Right lobe of liver (tissue), 6 donors: Measurements from ENCODE around the gene HHAT. TPM values are rescaled to one million over a fixed set of nuclear protein-coding genes. Genes with fewer than 3 reads are reported as not detected.

ENCODE experiments used
- ATAC-seq, 4 donors: fragments of 200-7000 bp; cut with Tn5 transposase; one replicate each; pipeline ENCODE4 v1.9.1; 2020; ENCODE audit warnings: mild to moderate bottlenecking in 4 of 4, moderate library complexity in 4 of 4
- DNase-seq, 3 donors: peaks; one replicate each; pipeline ENCODE4 v3.0.0-alpha.2; 2020
- H3K27ac ChIP-seq, 3 donors: fragments of 200-600 bp; one replicate each; pipeline ENCODE4 v1.8.0; 2022
- H3K27me3 ChIP-seq, 2 donors: fragments of 200-600 bp; one replicate each; pipeline ENCODE4 v1.8.0; 2022
- H3K36me3 ChIP-seq, 4 donors: fragments of 200-600 bp; sonication (generic) in 1 of 4; one replicate each; pipeline versions ENCODE4 v1.5.1 to v1.8.0; 2017 to 2022; ENCODE audit warnings: control low read depth in 1 of 4
- H3K4me1 ChIP-seq, 4 donors: fragments of 200-600 bp; sonication (generic) in 1 of 4; one replicate each; pipeline versions ENCODE4 v1.5.1 to v1.8.0; 2017 to 2022; ENCODE audit warnings: control low read depth in 1 of 4
- H3K4me3 ChIP-seq, 3 donors: fragments of 200-600 bp; one replicate each; pipeline ENCODE4 v1.8.0; 2022
- H3K9me3 ChIP-seq, 4 donors: fragments of 200-600 bp; sonication (generic) in 1 of 4; one replicate each; pipeline versions ENCODE4 v1.5.1 to v1.8.0; 2017 to 2022; ENCODE audit warnings: control low read depth in 1 of 4
- CTCF ChIP-seq, 4 donors: fragments of 200-600 bp in 3 of 4; fragments of 450-650 bp in 1 of 4; IDR thresholded peaks; one replicate each; pipeline versions ENCODE4 v1.5.1 to v1.8.0; 2016 to 2022; ENCODE audit warnings: antibody characterized with exemption in 4 of 4, mild to moderate bottlenecking in 2 of 4
- POLR2A ChIP-seq: fragments of 450-650 bp; IDR thresholded peaks from one replicate; pipeline ENCODE4 v1.6.1; 2017; ENCODE audit warnings: antibody characterized with exemption, mild to moderate bottlenecking
- WGBS: methylation state at CpG from one replicate; pipeline ENCODE4 v1.1.6; 2018; ENCODE audit warnings: low coverage, low lambda C conversion rate; ENCODE audit not compliant: insufficient coverage; ENCODE audit errors: missing lambda C conversion rate; 5-methylcytosine and 5-hydroxymethylcytosine counted together
- intact Hi-C, 2 donors: fragments of 100-400 bp; cut with DNase I; formaldehyde crosslinking; loops; one replicate each; pipeline versions ENCODE4 v1.11.2 to v1.14.1; 2022
- total RNA-seq, 6 experiments: library from RNA; depleted of rRNA in 2 of 6; stranded (reverse); fragments of >200 nt in 2 of 6; fragmentation: NEBNext Ultra II Directional in 3 of 6; extraction: Animal tissue kit (Norgen Biotek cat#: 25700) in 3 of 6; gene quantifications; one replicate each; pipeline versions ENCODE4 v1.1.0 to v1.2.4, GENCODE V29; 2016 to 2023
- donor health status: DM: no; HTN: yes; CAD: no.
- donor health status: DM: no; HTN: no; CAD: no.
- donor health status: DM: no; HTN: no; CAD: no.
- donor health status: DM: no; HTN: yes; CAD: no.
- donor health status: DM: no; HTN: yes; CAD: no.

HHAT gene
- total RNA-seq, 6 experiments from 2014 or later = 2.2 to 4.1 (median 2.7) TPM

GRCh38 chr1:210332719-210333398 is 4.2 kb downstream of the HHAT start:
- Histone ChIP-seq H3K4me1 (peaks cover 0 to 12% (median 5%) of the 10 kb centered on the region in 4 donors), H3K4me3 (no peak overlapping the region), H3K27ac (no peak overlapping the region), H3K27me3 (no peaks in the 10 kb centered on the region), H3K9me3 (no peaks in the 10 kb centered on the region), H3K36me3 (no peaks in the 10 kb centered on the region)
- intact Hi-C loops = no loop called here
- no peak for TF ChIP-seq CTCF (IDR thresholded peaks at IDR 0.05)
- TF ChIP-seq POLR2A = no peak
- WGBS = 62% methylated on average over 4 of the region's 4 CpGs
- DNase-seq (no peak), ATAC-seq (no peak)

GRCh38 chr1:210335001-210335400 is 6.3 kb downstream of the HHAT start:
- ATAC-seq (no peak), DNase-seq (no peak)
- no peaks in the 10 kb centered on the region for H3K9me3 ChIP-seq
- H3K4me1 ChIP-seq = peaks cover 0 to 6% (median 3%) of the 10 kb centered on the region in 4 donors
- WGBS = 79% methylated on average over 1 of the region's 2 CpGs
- intact Hi-C loops = no loop called here
- TF ChIP-seq POLR2A = no peak
- TF ChIP-seq CTCF (IDR thresholded peaks at IDR 0.05) = no peak
- H3K36me3 ChIP-seq = no peaks in the 10 kb centered on the region
- no peaks in the 10 kb centered on the region for H3K27me3 ChIP-seq
- no peak overlapping the region for H3K4me3 ChIP-seq
- no peak overlapping the region for H3K27ac ChIP-seq

- Histone ChIP-seq H3K4me1 (no peaks in the 10 kb centered on the region), H3K27ac (no peak overlapping the region), H3K4me3 (no peak overlapping the region), H3K36me3 (no peaks in the 10 kb centered on the region), H3K27me3 (no peaks in the 10 kb centered on the region), H3K9me3 (no peaks in the 10 kb centered on the region)
- DNase-seq = no peak
- no peak for TF ChIP-seq POLR2A
- TF ChIP-seq CTCF (IDR thresholded peaks at IDR 0.05) = no peak
- ATAC-seq = no peak
- 93% methylated on average over 2 of the region's 2 CpGs for WGBS
- intact Hi-C loops = no loop called here
Observed at GRCh38 chr1:210336362-210336761, 7.7 kb downstream of the HHAT start.

GRCh38 chr1:210339500-210339899 is 10.8 kb downstream of the HHAT start:
- intact Hi-C loops = no loop called here
- WGBS = 92% methylated on average over 1 of the region's 2 CpGs
- Histone ChIP-seq H3K4me3 (no peak overlapping the region), H3K27ac (no peak overlapping the region), H3K9me3 (no peaks in the 10 kb centered on the region), H3K27me3 (no peaks in the 10 kb centered on the region), H3K36me3 (no peaks in the 10 kb centered on the region), H3K4me1 (no peaks in the 10 kb centered on the region)
- DNase-seq (no peak), ATAC-seq (no peak)
- no peak for TF ChIP-seq CTCF (IDR thresholded peaks at IDR 0.05)
- TF ChIP-seq POLR2A = no peak

DNA sequence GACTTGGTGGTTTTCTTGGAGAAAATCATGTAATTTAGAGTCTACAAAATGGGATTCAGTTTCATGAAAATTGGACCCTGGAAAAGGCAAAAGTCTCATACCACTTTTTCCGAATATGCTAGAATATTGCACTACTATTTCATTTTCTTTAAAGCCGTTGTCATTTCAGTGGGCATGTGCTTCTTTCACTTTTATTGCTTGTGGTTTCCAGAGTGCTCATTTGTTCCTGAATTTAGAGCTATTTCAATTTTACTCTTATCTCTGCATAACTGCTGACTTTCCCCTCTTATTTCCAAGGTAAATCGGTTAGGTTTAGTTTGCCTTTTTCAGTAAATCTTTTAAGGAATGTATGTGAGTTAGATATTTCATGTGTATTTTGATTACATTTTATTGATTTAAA is 11.6 kb downstream of the HHAT start:
- Histone ChIP-seq H3K9me3 (no peaks in the 10 kb centered on the region), H3K4me1 (no peaks in the 10 kb centered on the region)

More for the DNA sequence above, 11.6 kb downstream of the HHAT start:
- H3K4me3 ChIP-seq = no peak overlapping the region
- TF ChIP-seq CTCF (IDR thresholded peaks at IDR 0.05) (no peak), POLR2A (no peak)
- H3K27ac ChIP-seq = no peak overlapping the region
- H3K27me3 ChIP-seq = no peaks in the 10 kb centered on the region
- H3K36me3 ChIP-seq = no peaks in the 10 kb centered on the region
- ATAC-seq (no peak), DNase-seq (no peak)
- 63% methylated on average over 3 of the region's 3 CpGs for WGBS
- intact Hi-C loops = no loop called here
